Measurements from ENCODE around the gene SNX4. TPM values are rescaled to one million over a fixed set of nuclear protein-coding genes. Genes with fewer than 3 reads are reported as not detected.

Gene SNX4
- polyA plus RNA-seq, 2 of the 4 experiments (the other 2 are of a cell fraction), result 19.1 to 21.7 TPM

GRCh38 chr3:125556314-125556713, 36.3 kb upstream of the SNX4 start:
- Histone ChIP-seq H3K4me2 (no peak overlapping the region), H3K4me3 (no peak overlapping the region), H3K27ac (no peak overlapping the region), H3K4me1 (no peaks in the 10 kb centered on the region), H3K9me3 (no peaks in the 10 kb centered on the region)
- TF ChIP-seq HEYL (CRISPR knock-in tag; IDR thresholded peaks at IDR 0.05), result no peak
- TF ChIP-seq HOXA7 (CRISPR knock-in tag; IDR thresholded peaks at IDR 0.05), result no peak
- no peak for TF ChIP-seq ZSCAN20 (CRISPR knock-in tag; IDR thresholded peaks at IDR 0.05)
- TF ChIP-seq PHF8 (IDR thresholded peaks at IDR 0.05; ENCODE audit: borderline replicate concordance, low read depth), result no peak
- TF ChIP-seq ESRRA (IDR thresholded peaks at IDR 0.05; ENCODE audit: borderline replicate concordance, low read length), result no peak
- TF ChIP-seq ZFP36 (IDR thresholded peaks at IDR 0.05; ENCODE audit: borderline replicate concordance, partially characterized antibody), result no peak
- TF ChIP-seq CTCF (IDR thresholded peaks at IDR 0.05), result no peak
- TF ChIP-seq NFE2L2 (conservative IDR thresholded peaks at IDR 0.05; ENCODE audit: low read length), result no peak
- CTCF ChIA-PET, result interaction anchor here (0.6 to 2.1 kb wide), 2 partner anchors 29 to 340 kb away, joined by 5 to 7 read pairs; no protein-coding TSS in a partner anchor
- FAIRE-seq, result no peak
- no peak for ATAC-seq
- 92% methylated on average over 1 of the region's 1 CpG for WGBS (ENCODE audit: missing lambda C conversion rate)
- POLR2A ChIA-PET, result no interaction called here
- DNase-seq (ENCODE audit: low read depth in 1 of 2, low spot score in 1 of 2), result no peak

- WGBS (ENCODE audit: missing lambda C conversion rate), result 87% methylated on average over 4 of the region's 4 CpGs
- TF ChIP-seq MAFK (IDR thresholded peaks at IDR 0.05; ENCODE audit: partially characterized antibody) (no peak), FOSB (CRISPR knock-in tag; IDR thresholded peaks at IDR 0.05) (no peak), BCL3 (IDR thresholded peaks at IDR 0.05) (no peak), NR3C1 (IDR thresholded peaks at IDR 0.05) (no peak), CHD4 (IDR thresholded peaks at IDR 0.05; ENCODE audit: borderline replicate concordance) (no peak), CHD2 (IDR thresholded peaks at IDR 0.05; ENCODE audit: low read length, partially characterized antibody) (no peak), ZSCAN20 (CRISPR knock-in tag; IDR thresholded peaks at IDR 0.05) (no peak), ESRRA (IDR thresholded peaks at IDR 0.05; ENCODE audit: borderline replicate concordance, low read length) (no peak), ZNF302 (CRISPR knock-in tag; IDR thresholded peaks at IDR 0.05) (no peak), CTCF (IDR thresholded peaks at IDR 0.05) (no peak), BHLHE40 (IDR thresholded peaks at IDR 0.05; ENCODE audit: low read depth, low read length) (no peak), HOXB13 (CRISPR knock-in tag; IDR thresholded peaks at IDR 0.05; ENCODE audit: low read depth) (no peak), KDM5A (IDR thresholded peaks at IDR 0.05) (no peak)
- TF ChIP-seq, protein P1, sequence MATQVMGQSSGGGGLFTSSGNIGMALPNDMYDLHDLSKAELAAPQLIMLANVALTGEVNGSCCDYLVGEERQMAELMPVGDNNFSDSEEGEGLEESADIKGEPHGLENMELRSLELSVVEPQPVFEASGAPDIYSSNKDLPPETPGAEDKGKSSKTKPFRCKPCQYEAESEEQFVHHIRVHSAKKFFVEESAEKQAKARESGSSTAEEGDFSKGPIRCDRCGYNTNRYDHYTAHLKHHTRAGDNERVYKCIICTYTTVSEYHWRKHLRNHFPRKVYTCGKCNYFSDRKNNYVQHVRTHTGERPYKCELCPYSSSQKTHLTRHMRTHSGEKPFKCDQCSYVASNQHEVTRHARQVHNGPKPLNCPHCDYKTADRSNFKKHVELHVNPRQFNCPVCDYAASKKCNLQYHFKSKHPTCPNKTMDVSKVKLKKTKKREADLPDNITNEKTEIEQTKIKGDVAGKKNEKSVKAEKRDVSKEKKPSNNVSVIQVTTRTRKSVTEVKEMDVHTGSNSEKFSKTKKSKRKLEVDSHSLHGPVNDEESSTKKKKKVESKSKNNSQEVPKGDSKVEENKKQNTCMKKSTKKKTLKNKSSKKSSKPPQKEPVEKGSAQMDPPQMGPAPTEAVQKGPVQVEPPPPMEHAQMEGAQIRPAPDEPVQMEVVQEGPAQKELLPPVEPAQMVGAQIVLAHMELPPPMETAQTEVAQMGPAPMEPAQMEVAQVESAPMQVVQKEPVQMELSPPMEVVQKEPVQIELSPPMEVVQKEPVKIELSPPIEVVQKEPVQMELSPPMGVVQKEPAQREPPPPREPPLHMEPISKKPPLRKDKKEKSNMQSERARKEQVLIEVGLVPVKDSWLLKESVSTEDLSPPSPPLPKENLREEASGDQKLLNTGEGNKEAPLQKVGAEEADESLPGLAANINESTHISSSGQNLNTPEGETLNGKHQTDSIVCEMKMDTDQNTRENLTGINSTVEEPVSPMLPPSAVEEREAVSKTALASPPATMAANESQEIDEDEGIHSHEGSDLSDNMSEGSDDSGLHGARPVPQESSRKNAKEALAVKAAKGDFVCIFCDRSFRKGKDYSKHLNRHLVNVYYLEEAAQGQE (IDR thresholded peaks at IDR 0.05), result no peak
- no peaks in the 10 kb centered on the region for H3K9me3 ChIP-seq
- DNase-seq (ENCODE audit: low read depth in 1 of 2, low spot score in 1 of 2) (no peak), FAIRE-seq (no peak), ATAC-seq (no peak)
- no peak overlapping the region for H3K4me2 ChIP-seq
- H3K4me1 ChIP-seq, result no peaks in the 10 kb centered on the region
- no peak overlapping the region for H3K27ac ChIP-seq
- no peak overlapping the region for H3K4me3 ChIP-seq
- ChIA-PET CTCF (no interaction called here), POLR2A (no interaction called here)
Measured at GRCh38 chr3:125552401-125552800, 32.4 kb upstream of the SNX4 start.

Data from A549 (cell line).